Measurements from ENCODE around the gene TRAF2. TPM values are rescaled to one million over a fixed set of nuclear protein-coding genes. Genes with fewer than 3 reads are reported as not detected.

The TRAF2 gene
- total RNA-seq, 4 donors from 2014 or later, result 2.9 to 7.7 (median 6.1) TPM

DNA sequence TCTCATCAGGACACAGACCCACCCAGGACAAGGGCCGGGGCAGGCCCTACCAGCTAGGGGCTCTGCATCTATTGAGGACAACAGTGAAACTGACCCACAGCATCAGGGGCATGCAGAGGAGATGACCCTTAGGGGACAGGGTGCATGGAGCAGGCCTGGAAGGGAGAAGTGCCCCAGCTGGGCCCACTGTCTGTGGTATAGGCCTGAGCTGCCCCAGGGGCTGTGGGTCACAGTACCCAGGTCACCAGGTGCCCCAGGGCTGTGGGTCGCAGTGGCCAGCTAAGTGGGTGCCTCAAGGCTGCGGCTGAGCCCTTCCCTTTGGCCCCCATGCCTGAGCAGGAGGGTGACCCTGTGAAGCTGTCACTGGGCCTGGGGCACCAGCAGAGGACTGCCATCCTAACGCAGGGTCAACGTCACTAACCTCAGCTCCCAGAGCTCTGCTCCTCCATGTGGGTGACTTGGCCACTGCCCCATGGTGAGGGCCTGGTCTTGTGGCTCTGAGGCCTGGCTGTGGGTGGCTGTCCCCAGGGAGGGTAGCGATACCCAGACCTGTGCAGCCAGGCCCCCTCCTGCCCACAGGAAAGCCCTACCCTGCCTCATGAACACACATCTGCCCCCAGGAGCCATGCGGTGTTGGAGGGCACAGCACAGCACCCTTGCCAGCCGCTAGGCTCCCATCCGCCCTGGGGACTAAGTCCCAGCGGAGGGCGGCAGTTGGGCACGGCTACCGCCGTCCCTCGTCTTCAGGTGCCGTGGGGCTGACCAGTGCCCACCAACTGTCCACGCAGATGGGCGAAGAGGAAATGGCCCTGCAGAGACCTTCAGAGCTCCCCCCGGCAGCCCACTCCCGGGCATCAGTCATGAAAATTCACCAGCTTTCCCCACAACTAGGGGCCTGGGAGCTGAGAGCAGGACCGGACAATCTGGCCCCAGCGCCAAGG lies 25.1 kb upstream of the TRAF2 start:
- TF ChIP-seq, protein P1, sequence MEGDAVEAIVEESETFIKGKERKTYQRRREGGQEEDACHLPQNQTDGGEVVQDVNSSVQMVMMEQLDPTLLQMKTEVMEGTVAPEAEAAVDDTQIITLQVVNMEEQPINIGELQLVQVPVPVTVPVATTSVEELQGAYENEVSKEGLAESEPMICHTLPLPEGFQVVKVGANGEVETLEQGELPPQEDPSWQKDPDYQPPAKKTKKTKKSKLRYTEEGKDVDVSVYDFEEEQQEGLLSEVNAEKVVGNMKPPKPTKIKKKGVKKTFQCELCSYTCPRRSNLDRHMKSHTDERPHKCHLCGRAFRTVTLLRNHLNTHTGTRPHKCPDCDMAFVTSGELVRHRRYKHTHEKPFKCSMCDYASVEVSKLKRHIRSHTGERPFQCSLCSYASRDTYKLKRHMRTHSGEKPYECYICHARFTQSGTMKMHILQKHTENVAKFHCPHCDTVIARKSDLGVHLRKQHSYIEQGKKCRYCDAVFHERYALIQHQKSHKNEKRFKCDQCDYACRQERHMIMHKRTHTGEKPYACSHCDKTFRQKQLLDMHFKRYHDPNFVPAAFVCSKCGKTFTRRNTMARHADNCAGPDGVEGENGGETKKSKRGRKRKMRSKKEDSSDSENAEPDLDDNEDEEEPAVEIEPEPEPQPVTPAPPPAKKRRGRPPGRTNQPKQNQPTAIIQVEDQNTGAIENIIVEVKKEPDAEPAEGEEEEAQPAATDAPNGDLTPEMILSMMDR (IDR thresholded peaks at IDR 0.05; ENCODE audit: low read depth), result no peak

DNA sequence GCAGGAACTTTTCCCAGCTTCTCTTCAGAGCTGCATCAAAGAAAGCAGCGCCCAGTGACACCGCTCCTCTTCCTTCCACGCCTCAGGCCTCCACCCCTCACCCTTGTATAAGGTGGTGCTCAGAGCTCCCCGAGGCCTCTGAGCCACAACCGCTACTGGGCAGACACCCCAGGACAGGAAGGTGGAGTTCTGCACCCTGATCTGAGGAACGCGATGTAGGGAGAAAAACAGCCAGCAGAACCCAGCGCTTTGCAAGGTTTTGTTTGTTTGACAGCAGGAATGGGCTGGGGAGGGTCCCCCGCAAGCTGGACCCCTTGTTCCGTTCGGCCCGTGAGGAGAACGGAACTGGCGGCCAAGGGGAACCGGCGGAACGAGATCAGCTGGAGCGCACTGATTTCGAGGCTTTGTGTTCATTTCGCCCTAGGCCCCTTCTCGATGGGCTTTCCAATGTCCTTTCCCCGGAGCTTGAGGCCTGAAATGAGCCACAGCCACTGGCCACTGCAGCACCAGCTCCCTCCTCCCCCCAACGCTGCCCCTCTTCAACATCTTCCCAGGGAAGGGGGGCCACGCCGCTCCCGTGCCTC lies 24.4 kb upstream of the TRAF2 start:
- TF ChIP-seq, protein P1 (IDR thresholded peaks at IDR 0.05; ENCODE audit: low read depth), result no peak

DNA sequence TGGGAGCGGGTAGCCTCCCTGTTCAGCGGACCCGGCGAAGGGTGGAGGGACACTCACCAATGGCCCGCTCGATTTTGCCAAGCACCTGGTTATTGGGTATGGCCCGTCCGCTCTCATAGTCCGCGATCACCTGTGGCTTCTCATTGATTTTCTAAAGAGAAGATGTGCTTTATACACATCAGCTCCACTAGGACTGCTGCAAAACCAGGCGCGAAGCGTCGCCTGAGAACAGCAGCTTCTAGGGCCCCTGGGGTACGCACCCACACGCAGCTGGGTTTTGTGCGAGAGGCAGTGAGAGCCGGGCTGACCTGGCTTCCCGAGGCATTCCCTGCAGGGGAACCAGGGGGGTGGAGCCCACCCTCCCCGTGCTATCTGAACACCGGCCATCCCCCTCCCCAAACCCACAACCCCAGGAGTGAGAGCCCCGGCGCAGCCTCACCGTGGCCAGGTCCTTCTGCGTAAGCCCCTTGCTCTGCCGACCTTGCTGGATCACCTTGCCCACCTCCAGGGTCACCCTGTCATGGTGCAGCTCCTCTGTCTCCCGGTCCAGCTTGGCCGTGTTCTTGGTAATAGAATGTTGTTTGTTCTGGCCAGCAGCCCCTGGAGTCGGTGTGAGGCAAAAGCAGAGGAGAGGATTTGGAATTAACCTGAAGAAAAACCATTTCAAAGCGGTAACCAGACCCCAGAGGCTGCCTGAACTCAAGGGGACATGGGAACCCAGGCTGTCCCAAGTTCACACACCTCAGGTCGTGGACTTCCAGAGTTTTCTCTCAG lies 23.3 kb upstream of the TRAF2 start:
- TF ChIP-seq, protein P1 (IDR thresholded peaks at IDR 0.05; ENCODE audit: low read depth), result no peak

DNA sequence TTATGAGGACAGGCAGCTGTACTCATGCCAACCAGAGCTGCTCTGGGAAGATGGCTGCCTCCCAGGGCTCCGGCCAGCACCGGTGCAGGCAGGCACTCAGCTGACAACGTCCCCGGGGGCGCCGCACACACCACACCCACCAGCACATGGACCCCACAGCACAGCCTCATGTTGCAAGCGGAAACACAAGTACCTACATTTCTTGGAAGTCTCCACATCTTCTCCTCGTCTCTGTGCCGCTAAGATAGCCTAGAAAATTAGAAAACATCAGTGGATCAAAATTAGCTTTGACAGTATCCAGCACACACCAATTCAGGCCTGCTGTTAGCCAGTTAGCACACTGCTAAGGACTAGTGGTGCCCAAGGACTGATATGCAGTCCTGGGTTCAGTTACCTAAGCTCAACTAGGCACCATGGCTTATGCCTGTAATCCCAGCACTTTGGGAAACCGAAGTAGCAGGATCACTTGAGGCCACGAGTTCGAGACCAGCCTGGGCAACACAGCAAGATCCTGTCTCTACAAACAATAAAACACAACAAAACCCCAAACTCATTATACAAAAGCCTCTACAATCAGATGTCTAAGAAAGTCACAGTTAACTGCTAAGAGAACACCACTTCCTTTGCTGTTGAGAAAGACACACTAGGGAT lies 22.6 kb upstream of the TRAF2 start:
- TF ChIP-seq, protein P1 (IDR thresholded peaks at IDR 0.05; ENCODE audit: low read depth), result no peak

DNA sequence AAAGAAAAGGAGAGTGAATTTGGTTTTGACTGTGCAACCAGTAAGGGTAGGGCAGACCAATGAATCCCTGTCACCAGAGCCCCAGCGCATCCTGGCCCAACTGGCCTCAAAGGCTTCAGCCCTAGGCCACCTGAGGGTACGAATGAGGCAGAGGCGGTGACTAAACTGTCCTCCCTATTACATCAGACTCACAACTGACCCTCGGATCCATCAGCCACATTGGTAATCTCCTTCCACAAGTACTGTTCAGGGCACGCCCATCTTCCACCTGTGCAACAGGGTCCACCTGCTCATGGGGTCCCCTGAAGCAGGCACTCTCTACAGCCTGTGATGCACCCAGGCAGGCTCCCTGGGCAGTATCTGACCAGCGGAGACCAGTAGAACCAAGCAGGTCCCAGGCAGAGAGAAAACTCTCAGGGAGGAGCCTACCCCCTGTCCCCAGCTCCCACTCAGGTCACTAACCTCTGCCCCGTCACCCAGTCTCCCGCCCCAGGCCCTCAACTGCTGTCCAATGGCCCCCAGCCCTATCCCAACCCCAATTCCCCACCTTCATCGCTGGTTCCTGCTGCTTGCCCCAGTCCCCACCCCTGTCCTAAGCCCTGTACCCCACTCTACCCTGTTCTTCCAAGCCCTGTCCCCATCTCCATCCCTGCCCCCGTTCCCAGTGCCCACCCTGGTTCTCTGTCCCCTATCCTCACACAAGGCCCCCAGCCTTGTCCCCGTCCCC lies 21.1 kb upstream of the TRAF2 start:
- TF ChIP-seq, protein P1 (IDR thresholded peaks at IDR 0.05; ENCODE audit: low read depth), result no peak

DNA sequence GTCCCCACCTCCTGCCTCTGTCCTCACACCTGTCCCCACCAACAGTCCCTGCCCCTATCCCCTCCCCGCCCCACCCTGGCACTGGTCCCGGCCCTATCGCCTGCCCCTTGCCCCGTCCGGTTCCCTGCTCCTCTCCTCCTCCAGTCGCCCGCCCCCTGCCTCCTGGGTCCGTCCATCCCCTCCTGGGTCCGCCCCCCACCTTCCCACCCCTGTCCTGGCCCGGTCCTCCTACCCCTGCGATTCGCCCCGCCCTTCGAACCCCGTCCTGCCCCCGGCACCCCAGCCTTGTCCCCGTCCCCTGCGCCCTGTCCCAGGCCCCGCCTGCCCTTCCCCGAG lies 20.6 kb upstream of the TRAF2 start:
- TF ChIP-seq, protein P1 (IDR thresholded peaks at IDR 0.05; ENCODE audit: low read depth), result no peak
